ENCODE data around the gene HBD.
"Not testable (repeated sequence)": the region's sequence is repeated elsewhere in the genome, so short reads cannot be mapped to it uniquely, and the experiment has no call there.

The HBD gene

DNA sequence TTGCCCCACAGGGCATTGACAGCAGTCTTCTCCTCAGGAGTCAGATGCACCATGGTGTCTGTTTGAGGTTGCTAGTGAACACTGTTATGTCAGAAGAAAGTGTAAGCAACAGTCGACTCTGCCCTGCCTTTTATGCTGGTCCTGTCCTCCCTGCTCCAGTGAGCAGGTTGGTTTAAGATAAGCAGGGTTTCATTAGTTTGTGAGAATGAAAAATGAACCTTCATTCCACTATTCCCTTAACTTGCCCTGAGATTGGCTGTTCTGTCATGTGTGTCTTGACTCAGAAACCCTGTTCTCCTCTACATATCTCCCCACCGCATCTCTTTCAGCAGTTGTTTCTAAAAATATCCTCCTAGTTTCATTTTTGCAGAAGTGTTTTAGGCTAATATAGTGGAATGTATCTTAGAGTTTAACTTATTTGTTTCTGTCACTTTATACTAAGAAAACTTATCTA is at the start of gene HBD:
HBD (minus strand) TSS at position 103 of the 454 bp plus-strand sequence; CDS start at position 53, 50 bp downstream.
- DNase-seq (ENCODE audit: low read depth, low spot score) = no peak

DNA sequence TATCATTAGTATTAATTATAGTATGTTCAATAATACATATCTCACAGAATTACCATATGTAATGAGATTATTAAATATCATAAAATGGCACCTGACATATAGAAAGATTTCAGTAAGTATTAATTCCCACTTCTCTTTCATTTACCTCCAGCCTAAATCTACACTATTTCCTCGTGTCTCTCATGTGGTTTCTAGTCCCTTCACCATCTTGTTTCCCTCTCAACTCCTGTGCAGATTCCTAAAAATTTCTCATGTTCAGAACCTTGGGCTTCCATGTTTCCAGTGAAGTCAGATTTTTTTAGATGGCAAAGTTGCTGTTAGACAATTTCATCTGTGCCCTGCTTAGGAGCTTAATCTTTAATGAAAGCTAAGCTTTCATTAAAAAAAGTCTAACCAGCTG is 49.6 kb upstream of the HBD start:
- DNase-seq (ENCODE audit: low read depth, low spot score) = no peak

DNA sequence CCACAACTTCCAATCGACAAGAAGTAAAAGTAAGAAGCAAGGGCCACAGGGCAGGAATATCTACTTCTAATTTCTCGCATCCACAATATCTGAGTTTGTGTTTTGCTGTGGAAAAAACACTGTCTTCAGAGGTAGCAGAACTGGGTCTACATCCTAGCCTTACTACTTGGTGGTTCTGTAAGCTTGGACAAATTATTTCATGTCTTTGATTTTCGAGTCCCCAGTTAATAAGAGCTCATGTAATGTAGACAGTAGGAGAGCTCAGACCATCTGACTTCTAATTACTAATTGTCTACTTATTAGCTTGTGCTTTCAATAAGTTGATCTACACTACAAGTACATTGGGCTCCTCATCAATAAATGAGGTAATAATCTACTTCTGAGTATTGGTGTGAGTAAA is 48.8 kb upstream of the HBD start:
- no peak for DNase-seq (ENCODE audit: low read depth, low spot score)

DNA sequence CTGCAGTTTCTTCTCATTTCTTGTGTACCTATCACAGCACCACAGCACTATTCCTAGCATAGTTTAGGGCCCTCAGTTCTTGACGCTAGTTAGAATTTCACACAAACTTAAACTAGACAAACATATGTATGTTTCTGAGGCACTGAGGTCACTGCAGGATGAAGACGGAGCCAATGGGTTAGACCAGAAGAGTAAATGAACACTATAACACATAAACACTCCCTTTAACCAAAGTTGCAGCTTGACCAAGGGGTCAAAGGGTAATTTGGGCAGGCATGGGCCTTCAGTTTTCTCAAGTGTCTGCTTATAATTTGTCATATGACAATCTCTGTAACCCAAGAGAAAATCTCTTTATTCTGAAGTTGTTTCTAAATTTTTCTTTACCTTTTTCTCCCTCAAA is 48.3 kb upstream of the HBD start:
- DNase-seq (ENCODE audit: low read depth, low spot score) = no peak

DNA sequence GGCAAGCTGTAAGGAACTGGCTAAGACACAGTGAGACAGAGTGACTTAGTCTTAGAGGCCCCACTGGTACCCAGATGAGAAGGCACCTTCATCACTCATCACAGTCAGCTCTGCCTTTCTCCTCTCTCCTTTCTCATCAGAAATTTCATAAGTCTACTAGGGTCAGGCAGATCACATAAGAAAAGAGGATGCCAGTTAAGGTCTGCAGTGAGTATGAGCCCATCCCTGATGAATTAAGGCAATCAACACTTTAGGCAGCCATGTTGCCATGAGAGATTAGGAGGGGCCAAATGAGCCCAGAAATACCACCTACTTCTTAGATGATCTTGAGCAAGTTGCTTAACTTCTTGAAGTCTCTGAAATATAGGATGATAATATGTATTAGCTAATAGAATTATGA is 47.3 kb upstream of the HBD start:
- no peak for DNase-seq (ENCODE audit: low read depth, low spot score)

DNA sequence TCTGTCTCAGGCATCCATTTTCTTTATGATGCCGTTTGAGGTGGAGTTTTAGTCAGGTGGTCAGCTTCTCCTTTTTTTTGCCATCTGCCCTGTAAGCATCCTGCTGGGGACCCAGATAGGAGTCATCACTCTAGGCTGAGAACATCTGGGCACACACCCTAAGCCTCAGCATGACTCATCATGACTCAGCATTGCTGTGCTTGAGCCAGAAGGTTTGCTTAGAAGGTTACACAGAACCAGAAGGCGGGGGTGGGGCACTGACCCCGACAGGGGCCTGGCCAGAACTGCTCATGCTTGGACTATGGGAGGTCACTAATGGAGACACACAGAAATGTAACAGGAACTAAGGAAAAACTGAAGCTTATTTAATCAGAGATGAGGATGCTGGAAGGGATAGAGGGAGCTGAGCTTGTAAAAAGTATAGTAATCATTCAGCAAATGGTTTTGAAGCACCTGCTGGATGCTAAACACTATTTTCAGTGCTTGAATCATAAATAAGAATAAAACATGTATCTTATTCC is 46.4 kb upstream of the HBD start:
- DNase-seq (ENCODE audit: low read depth, low spot score) = peak; percentile 95

DNA sequence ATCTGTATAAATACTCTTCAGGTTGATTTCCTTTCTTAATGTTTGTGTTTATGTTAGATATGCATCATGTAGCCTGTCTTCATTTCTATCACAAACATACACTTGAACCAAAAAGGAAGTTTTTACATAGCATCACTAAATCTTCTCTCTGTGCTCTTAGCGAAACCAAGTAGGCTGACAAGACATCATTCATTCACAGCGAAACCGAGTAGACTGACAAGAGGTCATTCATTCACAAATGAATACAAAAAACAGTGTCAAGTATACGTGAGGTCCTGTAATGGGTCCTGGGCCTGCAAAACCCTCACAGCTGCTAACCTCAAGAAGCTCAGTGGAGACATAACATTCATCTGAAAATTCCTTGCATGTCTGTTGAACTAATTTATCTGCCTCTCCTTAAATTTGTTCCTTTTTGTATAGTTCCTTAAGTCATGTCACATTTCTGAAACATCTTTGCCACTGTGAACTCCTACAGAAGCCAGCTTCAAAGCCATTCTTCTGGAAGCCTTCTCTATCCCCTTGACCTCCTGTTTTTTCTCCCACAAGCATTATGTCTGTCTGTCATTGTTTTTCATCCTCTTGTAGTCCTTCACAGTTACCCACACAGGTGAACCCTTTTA is 45.3 kb upstream of the HBD start:
- DNase-seq (ENCODE audit: low read depth, low spot score) = no peak

DNA sequence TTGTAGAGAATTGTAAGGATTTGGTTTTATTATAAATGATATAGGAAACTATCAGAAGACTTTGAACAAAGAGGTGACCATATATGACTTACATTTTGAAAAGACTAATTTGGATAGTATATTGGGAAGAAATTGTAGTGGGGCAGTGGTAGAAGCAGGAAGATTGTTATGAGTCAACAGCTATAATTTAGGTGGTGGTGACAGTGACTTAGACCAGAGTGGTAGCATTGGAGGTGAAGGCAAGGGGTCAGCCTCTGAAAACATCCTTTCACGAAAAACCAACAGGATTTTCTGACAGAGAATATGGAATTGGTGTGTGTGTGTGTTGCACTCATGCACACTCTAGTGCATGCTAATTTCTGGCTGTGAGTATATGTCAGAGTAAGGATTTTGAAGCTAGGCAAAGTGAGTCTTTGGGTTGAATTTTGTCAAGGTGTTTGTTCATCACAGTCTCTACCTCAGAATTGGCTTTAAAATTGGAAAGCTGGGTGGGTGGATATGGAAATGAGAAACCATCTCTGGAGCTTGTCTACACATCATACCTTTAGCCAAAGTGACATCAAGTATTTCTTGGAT is 43.6 kb upstream of the HBD start:
- no peak for DNase-seq (ENCODE audit: low read depth, low spot score)

DNA sequence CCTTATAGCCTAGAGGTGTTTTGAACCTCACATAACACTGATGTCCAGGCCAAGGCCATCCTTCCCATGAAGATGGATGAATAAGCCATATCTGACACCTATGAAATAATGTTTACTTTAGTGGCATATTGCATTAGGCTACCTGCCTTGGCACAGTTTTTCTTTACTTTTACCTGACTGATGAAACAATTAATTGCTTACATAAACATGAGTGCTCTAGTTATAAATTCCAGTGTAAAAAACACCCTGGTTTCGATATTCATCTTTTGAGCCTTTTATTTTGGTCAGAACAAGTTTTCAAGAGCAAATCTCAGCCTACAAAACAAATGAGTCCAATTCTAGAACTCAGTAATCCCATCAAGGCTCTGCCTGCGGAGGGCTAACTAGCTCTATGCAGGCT is 42.4 kb upstream of the HBD start:
- DNase-seq (ENCODE audit: low read depth, low spot score) = no peak

DNA sequence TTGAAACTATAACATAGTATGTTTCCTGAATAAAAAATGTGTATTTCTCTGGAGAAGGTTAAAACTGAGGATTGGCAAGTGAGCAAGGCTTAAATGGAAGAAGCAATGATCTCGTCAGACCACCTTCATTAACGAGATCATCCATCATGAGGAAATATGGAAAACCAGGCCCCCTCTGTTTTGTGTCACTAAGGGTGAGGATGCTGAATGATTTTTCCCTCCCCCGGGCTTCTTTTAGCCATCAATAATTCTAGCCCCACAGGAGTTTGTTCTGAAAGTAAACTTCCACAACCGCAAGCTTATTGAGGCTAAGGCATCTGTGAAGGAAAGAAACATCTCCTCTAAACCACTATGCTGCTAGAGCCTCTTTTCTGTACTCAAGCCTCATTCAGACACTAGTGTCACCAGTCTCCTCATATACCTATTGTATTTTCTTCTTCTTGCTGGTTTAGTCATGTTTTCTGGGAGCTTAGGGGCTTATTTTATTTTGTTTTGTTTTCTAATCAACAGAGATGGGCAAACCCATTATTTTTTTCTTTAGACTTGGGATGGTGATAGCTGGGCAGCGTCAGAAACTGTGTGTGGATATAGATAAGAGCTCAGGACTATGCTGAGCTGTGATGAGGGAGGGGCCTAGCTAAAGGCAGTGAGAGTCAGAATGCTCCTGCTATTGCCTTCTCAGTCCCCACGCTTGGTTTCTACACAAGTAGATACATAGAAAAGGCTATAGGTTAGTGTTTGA is 41.3 kb upstream of the HBD start:
- no peak for DNase-seq (ENCODE audit: low read depth, low spot score)

DNA sequence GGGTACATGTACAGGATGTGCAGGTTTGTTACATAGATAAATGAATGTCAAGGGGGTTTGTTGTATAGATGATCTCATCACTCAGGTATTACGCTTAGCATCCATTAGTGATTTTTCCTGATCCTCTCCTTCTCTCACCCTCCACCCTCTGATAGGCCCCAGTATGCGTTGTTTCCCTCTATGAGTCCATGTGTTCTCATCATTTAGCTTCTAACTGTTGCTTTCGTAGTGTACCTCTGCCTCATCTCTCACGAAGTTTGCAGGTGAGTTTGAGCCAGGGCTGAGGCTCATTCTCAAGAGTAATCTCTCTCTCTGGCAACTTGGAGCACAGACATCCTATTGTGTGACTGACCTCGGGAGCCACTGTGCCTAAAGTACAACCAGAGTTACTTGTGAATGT is 40.1 kb upstream of the HBD start:
- DNase-seq (ENCODE audit: low read depth, low spot score) = no peak

DNA sequence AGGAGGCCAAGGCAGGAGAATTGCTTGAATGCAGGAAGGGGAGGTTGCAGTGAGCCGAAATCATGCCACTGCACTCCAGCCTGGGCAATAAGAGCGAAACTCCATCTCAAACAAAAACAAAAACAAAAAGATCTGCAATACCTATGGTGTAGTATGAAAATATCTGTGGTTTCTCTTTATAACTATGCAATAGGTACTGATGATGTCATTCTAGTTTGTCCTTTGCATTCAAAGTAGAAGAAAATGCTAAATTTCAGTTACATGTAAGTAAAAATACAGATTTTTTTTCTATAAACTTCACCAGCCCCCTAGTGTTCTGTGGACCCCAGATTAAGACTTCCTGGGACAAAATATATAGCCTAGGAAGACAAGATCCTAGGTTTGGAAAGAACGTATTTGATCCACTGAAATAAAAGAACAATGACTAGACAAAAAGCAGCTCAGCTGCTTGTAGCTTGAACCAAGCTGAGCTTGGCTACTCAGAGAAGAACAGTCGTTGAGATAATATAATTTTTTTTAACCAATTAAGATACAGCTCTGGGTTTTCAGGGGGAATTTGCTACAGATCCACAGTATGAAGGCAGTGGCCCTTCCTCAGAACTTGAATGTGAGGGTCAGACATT is 38.2 kb upstream of the HBD start:
- DNase-seq (ENCODE audit: low read depth, low spot score) = no peak

DNA sequence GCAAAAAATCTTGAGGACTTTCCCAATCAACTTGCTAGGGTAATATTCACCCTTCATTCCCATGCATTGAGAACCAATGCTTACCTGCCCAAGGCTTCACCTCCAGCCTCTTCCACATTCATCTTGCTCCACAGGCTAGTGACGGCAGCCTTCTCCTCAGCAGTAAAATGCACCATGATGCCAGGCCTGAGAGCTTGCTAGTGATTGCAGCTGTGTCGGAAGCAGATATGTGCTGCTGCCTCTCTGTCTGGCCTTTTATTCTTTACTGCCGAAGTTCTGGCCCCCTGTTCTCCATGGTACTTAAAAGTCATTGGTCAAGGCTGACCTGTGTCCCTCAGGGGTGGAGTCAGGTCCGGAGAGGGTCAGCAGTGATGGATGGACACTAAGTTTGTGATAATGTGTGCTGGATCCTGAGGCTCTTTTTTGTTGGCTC is 35.4 kb upstream of the HBD start, which contains the start of gene HBE1:
HBE1 (minus strand) TSS at position 231 of the 433 bp plus-strand sequence; CDS start at position 176, 55 bp downstream.
- no peak for DNase-seq (ENCODE audit: low read depth, low spot score)

DNA sequence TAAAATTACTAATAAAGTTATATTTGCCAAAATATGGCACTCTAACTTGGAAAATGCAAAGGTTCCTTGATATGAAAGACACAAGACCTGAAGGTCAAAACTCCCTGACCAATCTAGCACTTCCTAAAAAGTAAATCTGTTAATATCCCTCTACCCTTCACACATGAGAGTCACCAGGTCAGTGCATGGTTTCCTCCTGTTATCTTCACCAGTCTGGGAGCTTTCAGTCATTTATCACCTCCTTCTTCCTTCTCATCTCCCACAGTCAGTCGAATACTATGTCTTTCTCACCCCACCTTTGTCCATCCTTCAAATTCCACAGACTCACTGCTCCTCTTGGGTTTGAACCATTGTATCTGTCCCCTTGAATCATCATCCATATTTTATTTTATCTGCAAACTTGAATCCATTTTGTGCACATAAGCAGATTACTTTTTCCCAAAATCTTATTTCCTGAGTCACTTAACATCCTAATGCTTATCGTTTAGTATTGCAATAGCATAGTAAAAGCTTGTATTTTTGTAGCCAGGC is 32.8 kb upstream of the HBD start:
- DNase-seq (ENCODE audit: low read depth, low spot score) = no peak

DNA sequence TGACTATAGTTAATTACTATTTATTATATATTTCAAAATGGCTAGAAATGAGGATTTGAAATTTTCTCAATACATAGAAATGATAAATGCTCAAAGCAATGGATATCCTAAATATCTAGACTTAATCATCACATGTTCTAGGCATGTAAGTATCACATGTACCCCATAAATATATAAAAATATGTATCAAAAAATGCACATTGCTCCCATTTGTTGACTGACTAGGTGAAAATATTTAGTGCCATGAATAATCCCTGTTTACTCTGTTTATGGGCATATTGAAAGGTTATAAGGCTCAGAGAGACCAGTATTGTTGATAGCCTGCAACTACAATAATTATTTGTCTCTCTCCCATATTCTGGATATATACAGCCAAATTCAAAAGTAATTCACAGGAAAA is 32.3 kb upstream of the HBD start:
- DNase-seq (ENCODE audit: low read depth, low spot score) = no peak

DNA sequence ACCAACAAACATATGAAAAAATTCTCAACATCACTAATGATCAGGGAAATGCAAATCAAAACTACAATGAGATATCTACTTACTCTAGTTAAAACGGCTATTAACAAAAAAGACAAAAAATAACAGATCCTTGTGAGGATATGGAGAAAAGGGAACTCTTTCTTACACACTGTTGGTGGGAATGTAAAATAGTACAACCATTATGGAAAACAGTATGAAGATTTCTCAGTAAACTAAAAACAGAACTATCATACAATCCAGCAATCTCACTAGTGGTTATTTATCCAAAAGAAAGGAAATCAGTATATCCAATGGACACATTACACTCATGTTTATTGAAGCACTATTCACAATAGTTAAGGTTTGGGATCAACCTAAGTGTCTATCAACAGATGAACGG is 31.5 kb upstream of the HBD start:
- DNase-seq (ENCODE audit: low read depth, low spot score) = no peak

DNA sequence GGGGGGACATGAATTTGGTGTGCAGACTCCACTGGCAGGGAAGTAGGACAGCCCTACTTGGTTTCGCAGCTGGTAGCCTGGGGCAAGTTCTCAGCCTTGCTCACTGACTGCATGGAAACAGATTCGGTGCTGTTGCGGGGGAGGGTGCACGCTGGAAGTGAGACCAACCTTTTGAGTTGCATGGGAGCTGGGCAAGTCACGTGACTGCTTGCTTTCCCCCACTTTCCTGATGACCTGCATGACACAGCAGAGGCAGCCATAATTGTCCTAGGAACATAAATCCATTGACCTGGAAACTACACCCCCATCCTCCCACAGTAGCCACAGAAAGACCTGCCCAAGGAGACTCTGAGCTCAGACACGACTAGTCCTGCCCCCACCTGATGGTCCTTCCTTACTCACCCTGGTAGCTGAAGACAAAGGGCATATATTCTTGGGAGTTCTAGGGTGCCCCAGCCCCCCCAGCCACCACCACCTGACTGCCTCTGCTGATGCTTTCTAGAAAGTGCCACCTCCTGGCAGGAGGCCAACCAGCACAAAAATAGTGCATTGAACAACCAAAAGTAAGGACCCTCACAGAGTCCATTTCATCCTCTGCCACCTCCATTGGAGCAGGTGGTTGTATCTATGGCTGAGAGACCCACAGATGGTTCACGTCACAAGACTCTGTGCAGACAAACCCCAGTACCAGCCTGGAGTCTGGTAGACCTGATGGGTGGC is 24.4 kb upstream of the HBD start:
- DNase-seq (ENCODE audit: low read depth, low spot score) = no peak

DNA sequence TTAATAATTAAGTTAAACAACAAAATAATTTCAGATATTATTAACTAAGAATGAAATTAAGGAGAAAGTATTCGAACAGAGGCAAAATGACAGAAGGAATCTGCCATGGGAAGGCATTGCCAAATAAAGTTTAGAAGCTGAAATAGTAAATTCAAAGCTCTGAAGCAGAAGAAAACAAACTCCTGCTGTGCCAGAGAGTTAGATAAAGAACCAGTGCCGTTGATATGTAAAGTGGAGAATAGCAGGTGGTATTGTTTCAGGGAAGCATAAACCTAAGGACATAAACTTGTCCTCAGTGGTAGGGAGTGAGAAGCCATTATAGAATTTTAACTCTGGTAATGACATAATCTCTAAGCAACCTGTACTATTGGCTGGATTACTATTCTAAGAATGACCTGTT is 23.0 kb upstream of the HBD start:
- DNase-seq (ENCODE audit: low read depth, low spot score) = no peak

DNA sequence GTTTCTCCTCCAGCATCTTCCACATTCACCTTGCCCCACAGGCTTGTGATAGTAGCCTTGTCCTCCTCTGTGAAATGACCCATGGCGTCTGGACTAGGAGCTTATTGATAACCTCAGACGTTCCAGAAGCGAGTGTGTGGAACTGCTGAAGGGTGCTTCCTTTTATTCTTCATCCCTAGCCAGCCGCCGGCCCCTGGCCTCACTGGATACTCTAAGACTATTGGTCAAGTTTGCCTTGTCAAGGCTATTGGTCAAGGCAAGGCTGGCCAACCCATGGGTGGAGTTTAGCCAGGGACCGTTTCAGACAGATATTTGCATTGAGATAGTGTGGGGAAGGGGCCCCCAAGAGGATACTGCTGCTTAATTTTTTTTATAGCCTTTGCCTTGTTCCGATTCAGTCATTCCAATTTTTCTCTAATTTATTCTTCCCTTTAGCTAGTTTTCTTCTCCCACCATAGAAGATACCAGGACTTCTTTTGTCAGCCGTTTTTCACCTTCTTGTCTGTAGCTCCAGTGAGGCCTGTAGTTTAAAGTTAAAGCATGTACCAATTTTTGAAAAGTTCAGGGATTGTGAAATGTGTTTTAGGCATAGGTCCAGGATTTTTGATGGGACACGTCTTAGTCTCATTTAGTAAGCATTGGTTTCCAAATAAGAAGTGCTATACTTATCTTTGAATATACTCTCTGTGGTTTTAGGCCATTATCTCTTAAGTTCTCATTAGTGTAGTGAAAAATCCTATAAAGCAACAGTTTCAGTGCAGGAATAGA is 20.5 kb upstream of the HBD start, which contains the start of gene HBG2:
HBG2 (minus strand) TSS at position 136 of the 768 bp plus-strand sequence; CDS start at position 83, 53 bp downstream.
- not testable (repeated sequence) for DNase-seq (ENCODE audit: low read depth, low spot score)

DNA sequence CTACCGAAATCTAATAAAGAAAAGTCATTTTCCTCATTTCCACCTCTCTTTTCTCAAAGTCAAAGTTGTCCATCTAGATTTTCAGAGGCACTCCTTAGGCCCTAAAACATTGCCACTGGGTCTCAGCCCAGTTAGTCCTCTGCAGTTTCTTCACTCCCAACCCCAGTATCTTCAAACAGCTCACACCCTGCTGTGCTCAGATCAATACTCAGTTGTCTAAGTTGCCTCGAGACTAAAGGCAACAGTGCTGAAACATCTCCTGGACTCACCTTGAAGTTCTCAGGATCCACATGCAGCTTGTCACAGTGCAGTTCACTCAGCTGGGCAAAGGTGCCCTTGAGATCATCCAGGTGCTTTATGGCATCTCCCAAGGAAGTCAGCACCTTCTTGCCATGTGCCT is 19.7 kb upstream of the HBD start:
- DNase-seq (ENCODE audit: low read depth, low spot score) = not testable (repeated sequence)

Measured in brain pericyte (primary cell).